Dermis microvascular lymphatic vessel endothelial cell (primary cell): Measurements from ENCODE around the gene GLI2. TPM values are rescaled to one million over a fixed set of nuclear protein-coding genes. Genes with fewer than 3 reads are reported as not detected.
A peak's percentile ranks its signal among the peaks of the same experiment; 100 is the strongest.

Experiments used
- DNase-seq, 2 donors: peaks; one replicate each; pipeline versions ENCODE4 v3.0.0 to v3.0.0-alpha.2; 2010; ENCODE audit warnings: low read depth in 2 of 2
- total RNA-seq: library from RNA; depleted of rRNA; stranded (reverse); fragments of >200 nt; gene quantifications from 2 replicates; pipeline ENCODE4 v1.2.1, GENCODE V29; 2014

The GLI2 gene
- total RNA-seq, 1 donor from 2014 or later, result under 0.01 TPM

- no peak for DNase-seq
Observed at GRCh38 chr2:120712180-120712681, 23.4 kb upstream of the GLI2 start.

- no peak for DNase-seq
Observed at GRCh38 chr2:120715353-120715752, 20.3 kb upstream of the GLI2 start.

- DNase-seq, result no peak
Observed at GRCh38 chr2:120715941-120716340, 19.7 kb upstream of the GLI2 start.

- DNase-seq, result no peak
Observed at GRCh38 chr2:120716641-120717585, 18.8 kb upstream of the GLI2 start.

GRCh38 chr2:120719491-120719890, 16.2 kb upstream of the GLI2 start:
- no peak for DNase-seq

GRCh38 chr2:120720231-120720630, 15.4 kb upstream of the GLI2 start:
- no peak for DNase-seq

GRCh38 chr2:120720746-120721375, 14.8 kb upstream of the GLI2 start:
- no peak for DNase-seq

- DNase-seq, result no peak
Observed at GRCh38 chr2:120722246-120722567, 13.5 kb upstream of the GLI2 start.

GRCh38 chr2:120722568-120723421, 12.9 kb upstream of the GLI2 start:
- peak in 1 of 2 donors; percentile 78 for DNase-seq

GRCh38 chr2:120726245-120726644, 9.4 kb upstream of the GLI2 start:
- DNase-seq, result no peak

GRCh38 chr2:120729406-120730399, 6.0 kb upstream of the GLI2 start:
- DNase-seq, result no peak

GRCh38 chr2:120731175-120731574, 4.5 kb upstream of the GLI2 start:
- DNase-seq, result no peak

- DNase-seq, result no peak
Observed at GRCh38 chr2:120732506-120733237, 3.0 kb upstream of the GLI2 start.

GRCh38 chr2:120733238-120733932, 2.3 kb upstream of the GLI2 start:
- no peak for DNase-seq

- DNase-seq, result no peak
Observed at GRCh38 chr2:120734930-120735651, 577 bp upstream of the GLI2 start.

- no peak for DNase-seq
Observed at GRCh38 chr2:120736202-120736623, 545 bp downstream of the GLI2 start.

- peak in 1 of 2 donors; percentile 25 for DNase-seq
Observed at GRCh38 chr2:120736624-120737339, 1.1 kb downstream of the GLI2 start.
